SW480 (cell line): ENCODE data around the gene GABPB2.

Source experiments
- DNase-seq: peaks from one replicate; pipeline ENCODE4 v3.0.0-alpha.2; 2016; ENCODE audit warnings: low spot score

GABPB2 gene

DNA sequence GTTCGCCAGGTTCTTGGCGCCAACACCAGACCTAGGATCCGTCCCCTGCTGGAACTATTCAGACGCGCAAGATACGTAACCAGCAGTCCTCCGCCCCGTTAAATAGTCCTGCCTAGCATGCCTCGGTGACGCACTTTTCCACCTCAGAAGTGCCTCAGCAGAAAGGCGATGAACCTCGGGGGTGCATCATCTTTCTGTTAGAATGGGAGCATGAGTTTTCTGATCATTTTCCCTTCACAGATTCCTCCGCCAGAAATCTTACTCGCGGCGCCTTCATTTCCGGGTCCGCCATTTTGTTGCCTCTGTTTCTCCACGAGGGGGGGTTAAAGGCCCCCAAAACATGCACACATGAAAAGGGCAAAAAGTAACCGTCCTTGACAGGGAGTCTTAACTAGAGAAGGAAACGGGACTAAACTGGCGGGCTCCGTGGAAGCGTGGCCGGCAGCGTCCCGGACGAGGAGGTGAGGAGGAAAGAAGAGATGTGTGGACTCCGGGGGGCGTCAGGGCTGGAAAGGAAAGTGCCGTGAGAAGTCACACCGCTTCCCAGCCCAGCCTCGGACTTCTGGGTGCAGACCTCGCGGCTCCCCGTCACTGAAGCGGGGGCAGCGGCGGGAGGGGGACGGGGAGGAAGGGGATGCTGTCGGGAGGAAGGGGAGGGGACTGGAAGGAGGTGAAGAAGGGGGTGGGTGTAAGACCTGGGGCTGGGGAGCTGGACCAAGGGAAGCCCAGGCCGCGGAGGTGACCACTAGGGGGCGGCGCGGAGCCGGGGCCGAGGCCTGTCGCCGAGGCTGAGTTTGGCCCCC, at the start of gene GABPB2:
TSS of gene GABPB2 (plus strand) at position 288 of the 803 bp plus-strand sequence. CDS start 17,429 bp downstream, outside the sequence.
- DNase-seq, result peak; percentile 86

DNA sequence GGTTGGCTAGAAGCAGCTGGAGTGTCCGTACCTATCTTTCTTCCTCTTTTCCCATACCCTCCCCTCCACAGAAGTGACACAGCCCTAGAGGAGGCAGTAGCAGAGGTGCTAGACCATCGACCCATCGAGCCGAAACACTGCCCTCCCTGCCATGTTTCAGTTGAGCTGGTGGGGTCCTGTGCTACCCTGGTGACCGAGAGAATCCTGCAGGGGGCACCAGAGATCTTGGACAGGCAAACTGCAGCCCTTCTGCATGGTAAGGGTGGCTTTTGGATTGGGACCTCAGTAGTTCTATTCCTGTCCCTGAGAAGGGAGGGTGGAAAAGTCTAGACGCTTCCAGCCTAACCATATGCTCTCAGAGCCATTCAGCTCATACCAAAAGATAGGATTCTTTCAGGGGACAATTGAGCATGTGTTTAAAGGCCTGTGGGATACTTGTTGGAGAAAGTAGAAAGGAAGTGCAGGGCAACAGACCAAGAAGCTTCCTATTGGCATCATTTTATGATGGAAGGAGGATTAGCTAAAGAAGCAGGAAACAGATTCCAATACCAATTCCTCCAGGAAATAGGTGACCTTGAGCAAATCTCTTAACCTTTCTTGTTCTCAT, 45.9 kb upstream of the GABPB2 start:
- peak; percentile 52 for DNase-seq

DNA sequence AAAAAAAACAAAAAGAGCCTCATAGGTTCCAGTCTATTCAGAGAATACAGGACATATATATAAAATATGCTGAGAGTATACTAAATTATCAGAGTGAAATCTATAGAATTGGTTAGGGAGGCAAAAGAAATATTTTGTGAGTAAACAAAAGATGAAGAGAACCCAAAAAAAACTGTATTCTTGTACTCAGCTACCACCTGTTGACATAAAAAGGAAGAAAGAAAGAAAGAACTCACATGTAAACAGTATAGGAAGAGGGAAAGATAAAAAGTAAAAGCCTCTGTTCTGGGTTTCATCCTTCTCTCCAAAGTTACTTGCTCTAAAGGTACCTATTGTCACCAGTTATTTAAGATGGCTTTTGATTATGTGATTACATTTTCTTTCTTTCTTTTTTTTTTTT, 44.1 kb upstream of the GABPB2 start:
- no peak for DNase-seq

DNA sequence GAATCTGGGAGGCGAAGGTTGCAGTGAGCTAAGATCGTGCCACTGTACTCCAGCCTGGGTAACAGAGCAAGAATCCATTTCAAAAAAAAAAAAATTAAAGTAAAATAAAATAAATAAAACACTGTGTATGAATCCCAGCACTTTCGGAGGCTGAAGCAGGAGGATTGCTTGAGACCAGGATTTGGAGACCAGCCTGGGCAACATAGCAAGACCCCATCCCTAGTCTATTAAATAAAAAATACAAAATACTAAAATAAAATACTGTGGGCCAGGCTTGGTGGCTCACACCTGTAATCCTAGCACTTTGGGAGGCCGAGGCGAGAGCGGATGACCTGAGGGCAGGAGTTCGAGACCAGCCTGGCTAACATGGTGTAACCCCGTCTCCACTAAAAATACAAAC, 38.4 kb upstream of the GABPB2 start:
- no peak for DNase-seq

DNA sequence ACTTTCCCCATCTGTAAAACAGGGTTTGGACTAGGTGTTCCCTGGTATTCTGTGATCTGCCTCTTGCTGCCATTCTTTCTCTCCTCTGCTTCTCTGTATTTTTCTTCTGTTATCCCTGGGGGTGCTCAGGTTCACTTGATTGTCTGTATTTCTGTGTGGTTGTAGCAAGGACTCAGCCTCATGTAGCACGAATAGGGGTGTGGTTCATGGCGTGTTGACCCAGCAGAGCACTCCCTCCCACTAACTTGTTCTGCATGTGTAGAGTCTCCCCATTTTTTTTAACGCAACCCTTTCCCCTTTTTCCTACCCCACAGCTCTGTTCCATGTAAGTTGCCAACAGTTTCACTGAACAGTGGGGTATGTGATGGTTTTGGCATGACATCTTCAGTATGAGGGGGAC, 35.4 kb upstream of the GABPB2 start:
- no peak for DNase-seq

DNA sequence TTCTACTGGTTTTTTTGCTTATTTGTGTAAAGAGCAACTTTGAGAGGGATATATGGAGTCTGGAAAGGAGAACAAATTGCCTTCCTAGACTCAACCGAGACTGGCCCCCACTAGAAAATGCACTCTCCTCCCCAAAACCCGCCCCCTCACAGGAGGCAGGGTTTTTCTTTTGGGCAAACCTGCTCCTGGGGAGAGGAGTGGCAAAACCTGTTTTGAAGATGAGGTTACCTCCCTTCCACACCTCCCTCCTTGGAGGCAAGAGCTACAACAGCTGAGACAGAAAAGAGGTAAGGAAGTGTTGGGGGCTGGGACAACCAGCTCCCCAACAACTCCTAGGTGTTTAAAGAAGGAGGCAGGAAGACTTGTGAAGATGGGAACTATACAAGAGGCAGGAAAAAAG, 34.2 kb upstream of the GABPB2 start, which contains the start of gene BNIPL:
TSS of gene BNIPL (plus strand) at position 231 of the 400 bp plus-strand sequence. CDS start at position 371, 140 bp downstream.
- DNase-seq, result no peak

DNA sequence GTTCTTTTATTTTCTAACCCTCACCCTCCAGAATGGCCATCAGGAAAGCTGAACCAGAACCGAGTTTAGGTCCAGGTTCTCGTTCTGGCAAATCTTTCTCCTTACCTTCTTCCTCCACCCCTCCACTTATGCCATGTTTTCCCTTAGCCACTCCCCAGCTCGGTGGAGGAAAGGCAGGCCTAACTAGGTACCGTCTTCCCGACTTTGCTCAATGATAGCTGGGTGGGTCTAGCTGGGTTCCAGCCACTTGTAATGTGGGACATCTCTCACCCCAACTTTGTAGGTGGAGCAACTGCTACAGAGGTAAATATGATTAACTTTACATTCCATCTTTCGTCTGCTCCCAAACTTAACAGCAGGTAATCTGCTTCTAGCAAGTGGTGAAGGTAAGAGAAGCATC, 33.5 kb upstream of the GABPB2 start:
- no peak for DNase-seq

DNA sequence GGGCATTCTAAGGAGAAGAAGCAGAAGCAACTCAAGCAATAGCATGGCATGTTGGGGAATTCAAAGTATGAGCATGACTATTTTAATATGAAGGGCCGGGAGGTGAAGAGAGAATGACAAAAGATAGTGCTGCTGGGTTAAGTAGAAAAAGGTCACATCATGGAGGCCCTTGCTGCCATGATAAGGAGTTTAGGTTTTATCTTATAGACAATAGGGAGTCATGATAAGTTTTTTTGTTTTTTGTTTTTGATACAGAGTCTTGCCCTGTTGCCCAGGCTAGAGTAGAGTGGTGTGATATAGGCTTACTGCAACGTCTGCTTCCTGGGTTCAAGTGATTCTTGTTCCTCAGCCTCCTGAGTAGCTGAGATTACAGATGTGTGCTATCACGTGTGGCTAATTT, 31.0 kb upstream of the GABPB2 start:
- no peak for DNase-seq

DNA sequence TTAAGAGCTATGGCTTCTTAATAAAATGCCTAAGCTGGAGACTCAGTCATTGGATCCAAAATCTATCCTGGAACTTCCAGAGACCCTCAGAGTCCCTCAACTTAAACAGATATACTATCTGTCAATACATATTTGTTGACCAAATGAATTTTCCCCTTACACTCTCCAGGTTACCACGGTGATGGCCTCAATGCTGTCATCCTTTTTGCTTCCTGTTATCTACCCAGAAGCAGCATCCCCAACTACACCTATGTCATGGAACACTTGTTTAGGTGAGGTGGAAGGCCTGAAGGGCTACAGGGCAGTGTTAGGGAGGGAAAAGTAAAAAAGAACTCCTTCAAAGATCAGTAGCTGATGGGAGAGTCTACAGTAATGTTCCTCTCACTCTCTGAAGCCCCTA, 27.4 kb upstream of the GABPB2 start:
- DNase-seq, result no peak

DNA sequence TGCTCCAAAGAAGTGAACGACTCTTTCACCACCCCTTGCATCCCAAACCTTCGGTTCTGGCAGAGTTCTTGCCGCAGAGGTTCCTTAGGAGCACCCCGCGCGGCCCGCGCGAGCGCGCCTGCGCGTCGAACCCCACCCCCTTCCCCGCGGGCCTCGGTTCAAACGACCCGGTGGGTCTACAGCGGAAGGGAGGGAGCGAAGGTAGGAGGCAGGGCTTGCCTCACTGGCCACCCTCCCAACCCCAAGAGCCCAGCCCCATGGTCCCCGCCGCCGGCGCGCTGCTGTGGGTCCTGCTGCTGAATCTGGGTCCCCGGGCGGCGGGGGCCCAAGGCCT, 23.0 kb upstream of the GABPB2 start, which contains the start of gene C1orf56:
TSS of gene C1orf56 (plus strand) at position 161 of the 334 bp plus-strand sequence. CDS start at position 258, 97 bp downstream.
- peak; percentile 77 for DNase-seq

DNA sequence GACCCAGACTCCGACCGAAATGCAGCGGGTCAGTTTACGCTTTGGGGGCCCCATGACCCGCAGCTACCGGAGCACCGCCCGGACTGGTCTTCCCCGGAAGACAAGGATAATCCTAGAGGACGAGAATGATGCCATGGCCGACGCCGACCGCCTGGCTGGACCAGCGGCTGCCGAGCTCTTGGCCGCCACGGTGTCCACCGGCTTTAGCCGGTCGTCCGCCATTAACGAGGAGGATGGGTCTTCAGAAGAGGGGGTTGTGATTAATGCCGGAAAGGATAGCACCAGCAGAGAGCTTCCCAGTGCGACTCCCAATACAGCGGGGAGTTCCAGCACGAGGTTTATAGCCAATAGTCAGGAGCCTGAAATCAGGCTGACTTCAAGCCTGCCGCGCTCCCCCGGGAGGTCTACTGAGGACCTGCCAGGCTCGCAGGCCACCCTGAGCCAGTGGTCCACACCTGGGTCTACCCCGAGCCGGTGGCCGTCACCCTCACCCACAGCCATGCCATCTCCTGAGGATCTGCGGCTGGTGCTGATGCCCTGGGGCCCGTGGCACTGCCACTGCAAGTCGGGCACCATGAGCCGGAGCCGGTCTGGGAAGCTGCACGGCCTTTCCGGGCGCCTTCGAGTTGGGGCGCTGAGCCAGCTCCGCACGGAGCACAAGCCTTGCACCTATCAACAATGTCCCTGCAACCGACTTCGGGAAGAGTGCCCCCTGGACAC, 22.5 kb upstream of the GABPB2 start:
- DNase-seq, result peak; percentile 72

DNA sequence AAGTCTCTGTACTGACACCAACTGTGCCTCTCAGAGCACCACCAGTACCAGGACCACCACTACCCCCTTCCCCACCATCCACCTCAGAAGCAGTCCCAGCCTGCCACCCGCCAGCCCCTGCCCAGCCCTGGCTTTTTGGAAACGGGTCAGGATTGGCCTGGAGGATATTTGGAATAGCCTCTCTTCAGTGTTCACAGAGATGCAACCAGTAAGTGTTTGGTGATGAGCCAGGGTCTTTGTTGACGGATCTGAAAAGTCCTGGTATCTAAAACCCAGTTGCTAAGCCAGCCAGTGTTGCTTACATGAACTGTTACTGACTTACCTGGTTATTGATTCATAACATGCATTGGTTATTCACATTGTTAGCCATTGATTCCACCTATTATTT, 21.9 kb upstream of the GABPB2 start:
- DNase-seq, result no peak

DNA sequence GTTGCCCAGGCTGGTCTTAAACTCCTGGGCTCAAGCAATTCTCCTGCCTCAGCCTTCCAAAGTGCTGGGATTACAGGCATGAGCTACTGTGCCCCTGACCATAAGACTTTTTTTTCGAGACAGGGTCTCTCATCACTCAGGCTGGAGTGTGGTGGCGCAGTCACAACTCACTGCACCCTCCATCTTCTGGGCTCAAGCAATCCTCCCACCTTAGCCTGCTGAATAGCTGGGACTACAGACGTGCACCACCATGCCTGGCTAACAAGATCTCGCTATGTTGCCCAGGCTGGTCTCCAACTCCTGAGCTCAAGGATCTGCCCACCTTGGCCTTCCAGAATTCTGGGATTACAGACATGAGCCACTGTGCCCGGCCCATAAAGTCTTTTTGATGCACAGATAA, 21.1 kb upstream of the GABPB2 start:
- no peak for DNase-seq

DNA sequence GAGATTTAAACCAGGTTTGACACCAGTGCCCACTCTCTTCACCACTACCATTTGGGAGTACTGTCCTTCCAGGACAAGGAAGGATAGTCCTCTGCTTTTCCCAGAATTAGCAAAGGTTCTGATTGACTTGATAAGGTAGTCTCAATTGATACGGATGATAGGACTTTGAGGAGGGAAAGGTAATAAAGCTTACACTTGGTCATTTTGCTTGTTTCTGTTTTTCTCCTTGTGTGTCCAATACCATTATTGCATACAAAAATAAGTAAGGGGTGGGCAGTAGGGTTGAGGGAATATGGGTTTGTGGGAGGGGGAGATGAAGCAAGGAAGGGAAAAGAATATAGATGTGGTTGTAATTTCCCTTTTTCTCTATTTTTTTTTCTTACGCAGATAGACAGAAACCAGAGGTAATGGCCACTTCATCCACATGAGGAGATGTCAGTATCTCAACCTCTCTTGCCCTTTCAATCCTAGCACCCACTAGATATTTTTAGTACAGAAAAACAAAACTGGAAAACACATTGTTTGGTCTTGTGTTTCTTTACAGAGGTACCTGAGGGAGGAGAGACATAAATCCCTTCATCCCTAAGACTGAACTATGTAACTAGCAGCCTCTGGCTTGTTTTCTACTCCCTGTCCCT, 20.4 kb upstream of the GABPB2 start:
- DNase-seq, result no peak

DNA sequence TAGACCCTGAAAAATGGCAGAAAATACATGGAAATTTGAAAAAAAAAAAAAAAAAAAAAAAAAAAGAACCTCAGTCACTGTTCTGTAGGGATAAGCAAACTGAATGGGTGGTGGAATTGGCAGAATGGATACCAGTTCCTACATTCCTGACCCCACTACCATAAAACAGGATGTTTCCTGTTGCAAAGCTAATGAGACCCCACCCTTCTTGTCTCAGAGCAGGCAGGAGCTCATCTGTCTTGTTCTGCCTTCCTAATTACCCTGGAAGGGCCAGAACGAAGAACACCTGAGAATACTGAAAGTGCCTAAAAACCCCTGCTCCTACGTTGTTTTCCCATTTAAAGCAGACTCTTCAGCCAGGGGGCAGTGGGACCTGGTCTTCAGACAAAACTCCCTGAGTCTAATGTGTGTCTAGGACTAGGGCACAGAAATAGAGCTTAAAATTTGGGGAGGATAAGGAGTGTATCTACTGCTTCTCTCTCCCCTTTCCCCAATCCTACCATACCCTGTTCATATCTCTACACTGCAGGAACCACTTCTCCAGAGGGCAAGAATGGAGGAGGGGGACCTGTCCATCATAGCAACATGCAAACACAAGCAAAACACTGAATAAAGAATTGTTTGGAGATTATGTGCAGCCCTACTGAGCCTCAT, 19.1 kb upstream of the GABPB2 start:
- no peak for DNase-seq

DNA sequence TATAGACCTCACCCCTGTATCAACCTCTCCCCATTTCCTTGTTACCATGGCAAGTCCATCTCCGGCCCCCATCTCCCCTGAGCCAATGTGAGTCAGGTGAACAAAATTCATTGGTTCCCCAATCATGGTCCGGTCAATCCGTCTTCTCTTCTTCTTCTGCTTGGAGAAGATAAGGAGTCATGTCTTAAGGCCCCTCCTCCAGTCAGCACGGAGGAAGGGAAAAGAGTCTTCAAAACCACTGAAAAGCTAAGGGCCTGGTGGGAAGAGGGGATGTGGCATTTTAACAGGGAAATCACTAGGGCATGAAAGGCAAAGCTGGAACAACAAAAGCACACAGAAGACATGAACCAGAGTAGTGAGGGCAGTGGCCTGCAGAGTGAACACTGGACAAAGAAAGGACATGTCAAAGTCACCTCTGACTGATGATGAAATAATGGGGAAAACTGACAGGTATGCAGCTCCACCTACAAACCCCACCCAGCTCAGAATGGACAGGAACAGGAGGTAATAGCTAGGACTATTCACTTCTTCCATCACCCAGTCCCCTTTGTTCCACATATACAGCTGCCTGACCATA, 15.5 kb upstream of the GABPB2 start:
- DNase-seq, result peak; percentile 61

DNA sequence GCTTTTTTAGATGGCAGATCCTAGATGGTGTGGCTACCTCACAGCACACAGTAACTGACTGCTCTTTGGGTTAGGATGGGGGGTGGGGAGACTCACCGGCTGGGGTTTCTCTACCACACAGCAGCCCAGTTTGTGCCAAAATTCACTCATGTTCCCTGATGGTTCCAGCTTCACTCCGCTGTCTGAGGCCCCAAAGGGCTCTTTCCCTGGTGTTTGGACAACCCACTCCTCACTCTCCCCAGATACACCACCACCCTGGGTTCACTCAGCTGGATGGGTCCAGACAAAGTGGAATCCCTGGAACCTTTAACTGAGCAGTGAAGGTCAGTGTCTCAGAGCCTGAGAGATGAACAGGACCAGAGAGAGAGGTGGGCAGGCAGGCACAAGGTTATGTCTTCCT, 15.0 kb upstream of the GABPB2 start:
- no peak for DNase-seq

DNA sequence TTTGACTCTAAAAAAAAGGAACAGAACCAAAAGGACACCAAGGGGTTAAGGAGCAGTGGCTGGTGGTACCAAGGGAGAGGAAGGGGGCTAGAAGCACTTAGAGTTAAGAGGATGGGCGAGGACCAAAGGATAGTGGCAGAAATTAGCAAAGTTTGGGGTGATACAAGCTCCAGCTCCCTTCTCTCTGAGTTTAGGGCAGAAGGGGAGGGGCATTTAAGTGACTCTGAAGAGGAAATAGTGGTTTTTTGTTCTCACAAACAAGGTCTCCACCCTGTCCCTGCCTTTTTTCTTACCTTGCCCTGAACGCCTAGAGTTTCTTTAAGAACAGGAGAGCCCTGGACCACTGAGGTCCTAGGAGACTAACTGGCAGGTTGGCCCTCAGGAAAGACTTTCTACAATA, 14.4 kb upstream of the GABPB2 start:
- DNase-seq, result no peak

DNA sequence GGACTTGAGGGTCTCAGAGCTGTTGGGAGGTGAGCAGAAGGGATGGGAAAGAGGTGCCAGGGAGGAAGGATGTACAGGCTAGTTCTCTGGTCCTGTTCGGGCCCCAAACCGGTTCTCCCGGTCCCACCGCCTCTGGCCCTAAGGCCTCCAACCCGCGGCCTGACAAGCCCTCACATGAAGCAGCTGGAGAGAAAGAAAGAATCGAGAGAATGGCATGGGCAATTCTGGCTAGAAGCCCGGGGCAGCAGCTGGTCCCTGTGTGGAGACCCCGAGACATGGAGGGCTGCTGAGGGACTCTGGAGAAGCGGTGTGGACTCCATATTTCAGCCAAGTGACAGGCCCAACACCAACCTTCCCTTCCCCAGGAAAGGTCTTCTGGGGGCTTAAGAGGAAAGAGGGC, 11.9 kb upstream of the GABPB2 start:
- DNase-seq, result no peak

DNA sequence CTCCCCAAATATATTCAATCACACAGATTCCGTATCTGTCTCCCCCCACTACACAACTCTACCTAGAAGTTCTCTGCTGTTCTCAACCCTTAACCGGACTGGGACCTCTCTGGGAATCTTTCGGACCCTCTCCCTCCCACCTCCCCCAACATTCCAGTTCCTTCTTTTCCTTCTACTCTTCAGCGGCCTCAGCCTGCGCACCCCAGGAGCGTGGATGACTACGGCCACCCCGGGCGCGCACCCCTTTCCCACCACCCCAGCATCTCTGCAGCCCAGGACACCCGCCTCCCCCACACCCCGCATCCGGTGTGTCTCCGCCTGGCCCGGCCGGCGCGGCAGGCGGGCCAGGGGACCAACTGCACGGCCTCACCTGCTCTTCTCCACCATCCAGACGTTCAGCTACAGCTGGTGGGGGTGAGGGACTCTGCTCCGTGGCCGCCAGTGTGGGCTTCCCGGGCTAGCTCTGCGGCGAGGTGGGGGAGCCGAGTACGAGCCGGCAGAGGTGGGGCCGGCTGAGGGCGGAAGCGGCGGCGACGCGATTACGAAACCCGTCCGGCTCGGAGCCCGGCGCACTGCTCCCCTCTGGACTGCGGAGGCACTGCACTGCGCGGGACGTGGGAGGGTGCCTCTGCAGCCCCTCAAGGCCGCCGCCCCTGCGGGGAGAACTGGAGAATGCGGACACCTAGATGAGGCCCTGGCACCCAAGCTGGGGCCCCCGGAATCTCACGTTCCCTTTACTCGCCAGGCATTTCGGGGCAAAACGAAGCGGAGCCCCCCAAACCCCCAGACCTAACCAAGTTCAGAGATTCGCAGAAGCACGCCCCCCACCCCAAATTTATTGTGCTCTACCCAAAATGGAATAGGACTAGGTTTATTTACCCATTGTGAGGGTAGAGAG, 11.2 kb upstream of the GABPB2 start, which contains the start of gene CDC42SE1:
TSS of gene CDC42SE1 (minus strand) at position 514 of the 898 bp plus-strand sequence. CDS start 3,892 bp downstream, outside the sequence.
- DNase-seq, result peak; percentile 83
